ENCODE measurements around the gene EMILIN1.

The EMILIN1 gene

DNA sequence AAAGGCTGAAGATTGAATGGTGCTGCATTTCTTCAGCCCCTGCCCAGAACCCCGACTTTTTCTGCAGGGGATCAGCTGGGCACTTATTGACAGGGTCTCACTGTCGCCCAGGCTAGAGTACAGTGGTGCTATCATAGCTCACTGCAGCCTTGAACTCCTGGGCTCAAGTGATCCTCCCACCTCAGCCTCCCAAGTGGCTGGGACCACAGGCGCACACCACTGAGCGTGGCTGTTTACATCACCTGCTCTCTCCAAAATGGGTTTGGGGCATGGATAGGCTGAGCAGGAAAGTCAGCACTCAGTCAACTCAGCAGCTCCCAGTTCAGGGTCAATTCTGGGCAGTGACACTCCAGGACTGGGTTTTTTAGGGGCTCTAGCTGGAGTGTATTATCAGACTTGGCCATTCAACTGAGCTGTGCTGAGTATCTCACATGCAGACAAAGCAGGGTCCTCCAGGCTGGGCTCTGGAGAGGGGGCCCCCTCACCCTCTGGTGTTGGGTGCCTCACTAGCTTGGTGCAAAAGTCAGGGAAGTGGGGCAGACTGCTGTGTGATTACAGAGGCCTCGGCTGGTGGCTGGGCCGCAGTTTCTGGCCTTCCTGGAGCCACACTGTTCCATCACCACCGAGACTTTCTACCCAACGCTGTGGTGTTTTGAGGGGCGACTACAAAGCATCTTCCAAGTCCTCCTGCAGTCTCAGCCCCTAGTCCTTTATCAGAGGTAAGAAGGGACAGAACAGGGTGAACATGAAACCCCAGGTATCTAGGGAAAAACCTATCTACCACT lies 49.7 kb downstream of the EMILIN1 start:
- no peak for DNase-seq

DNA sequence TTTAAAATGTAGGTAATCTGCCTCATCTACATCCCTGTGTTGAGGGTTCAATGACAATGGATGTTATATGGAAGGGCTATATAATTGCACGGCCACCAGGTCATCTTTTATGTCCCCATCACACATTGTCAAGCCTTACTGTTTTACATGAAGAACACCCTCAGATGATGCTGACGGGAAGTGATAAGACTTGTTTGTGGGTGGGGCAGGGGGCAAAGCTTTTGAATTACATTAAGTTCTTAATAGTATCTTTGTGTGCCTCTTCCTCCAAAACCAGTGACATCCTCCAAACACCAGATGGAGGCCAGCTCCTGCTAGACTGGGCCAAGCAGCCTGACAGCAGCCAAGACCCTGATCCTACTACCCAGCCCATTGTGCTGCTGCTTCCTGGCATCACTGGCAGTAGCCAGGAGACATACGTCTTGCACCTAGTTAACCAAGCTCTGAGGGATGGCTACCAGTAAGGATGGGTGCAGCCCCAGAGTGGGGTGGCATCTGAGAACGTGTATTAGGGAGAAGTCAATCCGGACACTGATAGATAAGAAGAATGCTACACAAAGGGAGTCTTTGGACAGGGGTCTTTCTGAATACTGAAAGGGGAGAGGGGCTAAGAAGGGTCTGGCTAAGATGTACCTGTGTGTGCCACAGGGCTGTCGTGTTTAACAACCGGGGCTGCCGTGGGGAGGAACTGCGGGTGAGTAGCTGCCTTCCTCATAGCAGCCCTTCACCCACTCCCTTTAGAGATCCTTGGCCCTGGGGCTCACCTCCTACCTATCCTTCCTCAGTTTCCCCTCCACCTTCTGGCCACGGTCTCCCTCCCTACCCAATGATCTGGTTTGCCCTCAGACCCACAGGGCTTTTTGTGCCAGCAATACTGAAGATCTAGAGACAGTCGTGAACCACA lies 50.5 kb downstream of the EMILIN1 start:
- no peak for DNase-seq

DNA sequence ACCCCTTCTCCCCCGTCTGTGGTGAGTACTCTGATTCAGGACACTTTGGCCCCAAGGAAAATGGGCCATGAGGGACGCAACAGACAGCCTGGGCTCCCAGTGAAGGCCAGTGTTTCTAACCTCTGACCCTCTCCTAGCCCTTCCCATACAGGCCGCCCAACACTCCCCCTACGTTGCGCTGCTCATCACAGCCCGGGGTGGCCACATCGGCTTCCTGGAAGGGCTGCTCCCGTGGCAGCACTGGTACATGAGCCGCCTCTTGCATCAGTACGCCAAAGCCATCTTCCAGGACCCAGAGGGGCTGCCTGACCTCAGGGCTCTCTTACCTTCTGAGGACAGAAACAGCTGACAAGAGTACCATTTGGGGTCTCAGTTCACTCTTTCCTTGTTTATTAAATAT lies 52.0 kb downstream of the EMILIN1 start:
- no peak for DNase-seq

DNA sequence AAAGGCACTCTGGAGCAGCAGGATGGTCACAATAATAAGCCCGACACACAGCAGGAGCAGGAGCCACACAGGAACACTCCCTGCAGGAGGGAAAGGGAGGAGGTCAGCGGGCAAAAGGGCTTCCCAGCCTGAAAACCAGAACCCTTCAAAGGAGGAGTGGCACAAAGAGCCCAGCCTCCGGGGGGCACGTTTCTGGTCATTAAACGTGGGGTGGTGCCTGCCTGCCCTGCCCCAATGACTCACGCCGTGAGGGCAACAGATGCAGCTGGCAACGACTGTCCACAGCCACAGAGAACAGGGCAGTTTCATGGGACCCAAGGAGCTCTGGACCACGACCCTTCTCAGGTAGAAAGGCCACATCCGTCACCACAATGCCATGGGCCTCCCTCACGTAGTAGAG lies 53.0 kb downstream of the EMILIN1 start:
- no peak for DNase-seq

DNA sequence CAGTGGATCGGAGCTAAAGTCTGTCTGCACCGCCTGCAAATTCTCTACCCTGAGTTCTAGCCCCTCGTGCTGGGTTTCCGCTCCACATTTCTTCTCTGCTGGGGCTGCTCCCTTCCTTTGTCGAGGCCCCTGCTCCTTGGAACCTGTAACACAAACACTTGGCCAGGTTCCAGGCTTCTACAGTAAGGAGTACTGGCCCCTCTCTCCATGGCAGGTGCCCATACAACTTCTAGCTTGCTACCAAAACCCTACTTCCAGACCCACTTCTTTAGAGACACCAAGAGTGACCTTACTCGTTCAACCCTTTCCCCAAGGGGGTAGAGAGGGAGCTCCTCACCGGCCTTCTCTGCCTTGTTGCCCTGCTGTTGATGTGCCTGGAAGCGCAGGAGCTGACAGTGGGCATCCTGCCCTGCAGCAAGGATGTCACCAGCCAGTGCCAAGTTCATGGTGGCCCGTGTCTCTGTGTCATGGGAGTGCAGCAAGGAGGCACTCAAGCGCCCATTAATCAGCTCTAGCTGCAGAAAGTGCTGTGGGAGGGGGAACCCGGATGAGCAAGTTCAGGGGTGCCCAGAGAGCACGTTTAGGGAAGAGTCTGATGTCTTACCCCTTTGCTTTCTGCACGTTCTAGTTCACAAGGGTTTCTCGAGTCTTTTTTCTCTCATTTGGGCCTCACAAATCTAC lies 54.9 kb downstream of the EMILIN1 start:
- no peak for DNase-seq

DNA sequence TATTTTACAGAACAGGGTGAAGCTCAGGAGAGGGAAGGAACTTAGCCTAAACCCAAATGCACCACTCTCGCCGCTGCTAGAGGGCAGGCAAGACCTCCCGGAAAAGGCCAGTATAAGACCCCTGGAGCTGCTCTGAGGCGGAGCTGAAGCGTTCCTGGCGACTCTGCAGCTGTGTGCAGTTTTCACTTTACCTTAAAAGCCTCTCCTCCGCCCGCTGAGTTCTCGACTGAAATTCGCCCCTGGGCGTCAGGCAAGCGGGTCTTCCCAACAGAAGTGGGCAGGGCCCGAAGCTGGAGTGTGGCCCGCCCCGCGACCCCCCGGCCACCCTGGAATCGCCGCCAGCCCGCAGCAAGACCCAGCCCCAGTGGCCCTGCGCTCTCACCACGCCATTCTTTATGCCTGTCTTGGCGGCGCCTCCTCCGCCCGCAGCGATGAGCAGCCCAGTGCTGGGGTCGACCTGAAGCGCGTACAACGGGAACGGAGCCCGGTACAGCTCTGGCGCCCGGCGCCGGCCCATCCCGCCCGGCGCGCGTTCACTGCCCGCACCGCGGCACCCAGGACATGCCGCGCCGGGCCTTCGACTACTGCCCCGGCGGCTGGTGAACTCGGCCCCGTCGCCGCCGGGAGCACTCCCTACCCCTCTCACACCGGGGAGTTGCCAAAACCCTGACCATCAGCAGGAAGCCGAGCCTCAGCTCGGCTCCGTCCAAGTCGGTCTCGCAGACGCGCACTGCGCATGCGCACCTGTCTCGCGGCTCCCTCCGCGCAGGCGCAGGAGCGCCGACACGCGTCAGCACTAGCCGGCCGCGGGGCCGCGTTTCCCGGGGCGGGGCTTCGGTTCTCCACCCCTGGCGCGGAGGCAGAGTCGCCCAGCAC lies 55.7 kb downstream of the EMILIN1 start, which contains the start of gene PREB:
Gene PREB, minus strand, starts transcription at position 732 of the 876 bp plus-strand sequence. Its CDS starts 215 bp downstream, at position 517.
- peak; percentile 99 for DNase-seq

DNA sequence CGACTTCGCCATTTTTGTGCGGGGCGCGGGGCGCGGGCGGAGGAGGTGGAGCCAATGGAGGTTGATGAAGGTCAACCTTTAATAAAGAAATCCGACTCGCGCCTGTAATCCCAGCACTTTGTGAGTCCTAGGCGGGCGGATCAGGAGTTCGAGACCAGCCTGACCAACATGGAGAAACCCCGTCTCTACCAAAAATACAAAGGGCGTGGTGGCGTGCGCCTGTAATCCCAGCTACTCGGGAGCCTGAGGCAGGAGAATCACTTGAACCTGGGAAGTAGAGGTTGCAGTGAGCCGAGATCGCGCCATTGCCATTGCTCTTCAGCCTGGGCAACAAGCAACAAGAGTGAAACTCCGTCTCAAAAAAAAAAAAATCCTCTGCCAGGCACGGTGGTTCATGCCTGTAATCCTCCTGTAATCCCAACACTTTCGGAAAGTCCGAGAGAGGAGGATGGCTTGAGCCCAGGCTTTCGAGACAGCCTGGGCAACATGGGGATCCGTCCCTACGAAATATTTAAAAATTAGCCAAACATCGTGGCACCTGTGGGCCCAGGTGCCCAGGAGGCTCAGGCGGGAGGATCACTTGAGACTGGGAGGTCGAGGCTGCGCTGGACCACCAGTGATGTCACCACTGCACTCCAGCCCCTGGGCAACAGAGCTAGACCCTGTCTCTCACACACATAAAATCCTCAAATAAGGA lies 56.5 kb downstream of the EMILIN1 start:
- DNase-seq, result no peak

DNA sequence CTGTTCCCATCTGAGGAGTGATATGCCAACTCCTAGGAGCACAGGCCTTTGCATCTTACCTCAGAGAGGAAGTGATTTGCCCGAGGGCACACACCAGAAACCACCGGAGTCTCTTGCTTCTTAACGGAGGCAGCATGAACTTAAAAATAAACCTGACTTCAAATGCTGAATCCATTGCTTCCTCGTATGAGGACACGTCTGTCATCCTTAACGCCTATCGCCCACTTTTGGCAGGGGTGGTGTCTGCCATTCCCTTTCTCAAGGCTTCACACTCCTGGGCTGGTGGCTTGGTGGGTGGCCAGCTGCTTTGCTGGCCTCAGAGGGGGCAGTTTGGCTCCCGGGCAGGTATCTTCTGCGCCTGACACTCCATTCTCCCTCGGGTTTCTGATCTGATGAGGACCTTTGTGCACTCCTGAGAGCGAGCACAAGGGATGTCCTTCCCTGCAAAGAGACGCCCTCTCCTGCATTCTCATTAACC lies 57.1 kb downstream of the EMILIN1 start:
- DNase-seq, result no peak
